HEK293 (cell line): Measurements from ENCODE around the gene ZFX.

ENCODE experiments used
- CTCF ChIA-PET: fragments of 350-600 bp; formaldehyde crosslinking; extraction: SDS; loops from one replicate; lab custom pipeline; 2021; ENCODE audit warnings: antibody characterized with exemption; lab: Yijun Ruan, JAX
- POLR2A ChIA-PET: fragments of 300-600 bp; formaldehyde crosslinking; extraction: SDS; loops from one replicate; lab custom pipeline; 2020; ENCODE audit warnings: antibody characterized with exemption, inconsistent platforms; lab: Yijun Ruan, JAX
- H3K27ac ChIP-seq: fragments of 200-500 bp; sonication (Bioruptor generic); 2 replicates; pipeline ENCODE4 v1.5.1; 2014; ENCODE audit warnings: low read depth, low read length, control low read depth, inconsistent platforms; ENCODE audit errors: extremely low read depth
- H3K36me3 ChIP-seq, 2 experiments: fragments of 200-500 bp in 1 of 2; sonication (Bioruptor generic) in 1 of 2; 1 replicate in 1 of 2; 2 replicates in 1 of 2; pipeline ENCODE4 v1.5.1; 2014 to 2017; ENCODE audit warnings: inconsistent platforms in 2 of 2, low read length in 2 of 2; ENCODE audit not compliant: control insufficient read depth in 2 of 2, insufficient read depth in 1 of 2
- H3K4me1 ChIP-seq: fragments of 200-500 bp; sonication (Bioruptor generic); 2 replicates; pipeline ENCODE4 v1.5.1; 2014; ENCODE audit warnings: mild to moderate bottlenecking, low read length, inconsistent platforms; ENCODE audit not compliant: control insufficient read depth, insufficient read depth
- H3K4me3 ChIP-seq: 2 replicates; pipeline ENCODE4 v1.5.1; 2011; ENCODE audit warnings: low read depth, mild to moderate bottlenecking, control low read depth, low read length, moderate library complexity
- H3K9me3 ChIP-seq: fragments of 200-500 bp; sonication (Bioruptor generic); 2 replicates; pipeline ENCODE4 v1.5.1; 2014; ENCODE audit warnings: low read depth, low read length, inconsistent platforms; ENCODE audit not compliant: control insufficient read depth, insufficient read depth
- HIC1 ChIP-seq: fragments of 450-650 bp; formaldehyde crosslinking; IDR thresholded peaks from 2 replicates; pipeline ENCODE4 v1.5.1; 2016; ENCODE audit warnings: missing biosample characterization, missing genetic modification characterization
- HOXC10 ChIP-seq: sonication (generic); formaldehyde crosslinking; IDR thresholded peaks from 2 replicates; pipeline ENCODE4 v1.8.1; 2023; ENCODE audit warnings: mild to moderate bottlenecking, missing genetic modification reagents
- KLF16 ChIP-seq: fragments of 450-650 bp; formaldehyde crosslinking; IDR thresholded peaks from 2 replicates; pipeline ENCODE4 v1.5.1; 2017; ENCODE audit warnings: missing biosample characterization, missing genetic modification characterization
- PRDM6 ChIP-seq: fragments of 450-650 bp; formaldehyde crosslinking; IDR thresholded peaks from 2 replicates; pipeline ENCODE4 v1.5.1; 2017; ENCODE audit warnings: missing biosample characterization, missing genetic modification characterization
- SCRT1 ChIP-seq: fragments of 450-650 bp; formaldehyde crosslinking; IDR thresholded peaks from 2 replicates; pipeline ENCODE4 v1.5.1; 2016; ENCODE audit warnings: missing biosample characterization, missing genetic modification characterization, borderline replicate concordance
- SP2 ChIP-seq: fragments of 450-650 bp; formaldehyde crosslinking; IDR thresholded peaks from 2 replicates; pipeline ENCODE4 v1.5.1; 2016; ENCODE audit warnings: missing biosample characterization, missing genetic modification characterization
- TSHZ1 ChIP-seq: fragments of 450-650 bp; formaldehyde crosslinking; IDR thresholded peaks from 2 replicates; pipeline ENCODE4 v1.5.1; 2016; ENCODE audit warnings: missing biosample characterization, missing genetic modification characterization, borderline replicate concordance
- YY1 ChIP-seq: fragments of 450-650 bp; formaldehyde crosslinking; IDR thresholded peaks from 2 replicates; pipeline ENCODE4 v1.5.1; 2018; ENCODE audit warnings: missing biosample characterization, missing genetic modification characterization
- ZBTB49 ChIP-seq: fragments of 450-650 bp; formaldehyde crosslinking; IDR thresholded peaks from 2 replicates; pipeline ENCODE4 v1.5.1; 2016; ENCODE audit warnings: missing biosample characterization, missing genetic modification characterization, low read depth
- ZNF10 ChIP-seq: fragments of 450-650 bp; formaldehyde crosslinking; IDR thresholded peaks from 2 replicates; pipeline ENCODE4 v1.5.1; 2017; ENCODE audit warnings: missing biosample characterization, missing genetic modification characterization
- ZNF155 ChIP-seq: fragments of 450-650 bp; formaldehyde crosslinking; IDR thresholded peaks from 2 replicates; pipeline ENCODE4 v1.5.1; 2016; ENCODE audit warnings: missing biosample characterization, missing genetic modification characterization
- ZNF2 ChIP-seq: fragments of 450-650 bp; formaldehyde crosslinking; IDR thresholded peaks from 2 replicates; pipeline ENCODE4 v1.5.1; 2016; ENCODE audit warnings: missing biosample characterization, missing genetic modification characterization
- ZNF362 ChIP-seq: fragments of 450-650 bp; formaldehyde crosslinking; IDR thresholded peaks from 2 replicates; pipeline ENCODE4 v1.5.1; 2016; ENCODE audit warnings: missing biosample characterization, missing genetic modification characterization
- ZNF37A ChIP-seq: fragments of 450-650 bp; IDR thresholded peaks from 2 replicates; pipeline ENCODE4 v1.5.1; 2018; ENCODE audit warnings: missing biosample characterization, missing genetic modification characterization
- ZNF473 ChIP-seq: fragments of 450-650 bp; formaldehyde crosslinking; IDR thresholded peaks from 2 replicates; pipeline ENCODE4 v1.5.1; 2017; ENCODE audit warnings: missing biosample characterization, missing genetic modification characterization
- ZNF510 ChIP-seq: fragments of 450-650 bp; formaldehyde crosslinking; IDR thresholded peaks from 2 replicates; pipeline ENCODE4 v1.5.1; 2018; ENCODE audit warnings: mild to moderate bottlenecking, missing genetic modification characterization, missing biosample characterization; ENCODE audit not compliant: insufficient replicate concordance
- ZNF571 ChIP-seq: fragments of 450-650 bp; formaldehyde crosslinking; IDR thresholded peaks from 2 replicates; pipeline ENCODE4 v1.5.0; 2017; ENCODE audit warnings: missing biosample characterization, missing genetic modification characterization
- ZNF639 ChIP-seq: fragments of 450-650 bp; formaldehyde crosslinking; IDR thresholded peaks from 2 replicates; pipeline ENCODE4 v1.5.1; 2016; ENCODE audit warnings: missing biosample characterization, missing genetic modification characterization
- ZNF677 ChIP-seq: fragments of 450-650 bp; IDR thresholded peaks from 2 replicates; pipeline ENCODE4 v1.5.0; 2018; ENCODE audit warnings: missing biosample characterization, mild to moderate bottlenecking, missing genetic modification characterization, moderate library complexity
- ZNF776 ChIP-seq: fragments of 450-650 bp; formaldehyde crosslinking; IDR thresholded peaks from 2 replicates; pipeline ENCODE4 v1.5.0; 2017; ENCODE audit warnings: missing biosample characterization, missing genetic modification characterization, borderline replicate concordance
- ZSCAN4 ChIP-seq: fragments of 450-650 bp; formaldehyde crosslinking; IDR thresholded peaks from 2 replicates; pipeline ENCODE4 v1.5.1; 2017; ENCODE audit warnings: missing biosample characterization, missing genetic modification characterization

The ZFX gene

GRCh38 chrX:24150898-24151297, 1.4 kb downstream of the ZFX start:
- Histone ChIP-seq H3K36me3 (peaks cover 0 to 7% of the 10 kb centered on the region in 2 experiments; a peak in 1 of 3 replicates), H3K4me1 (peaks cover 55% of the 10 kb centered on the region), H3K27ac (peak overlapping the region; percentile 100), H3K4me3 (peak overlapping the region; percentile 99), H3K9me3 (no peaks in the 10 kb centered on the region)
- TF ChIP-seq KLF16 (no peak), PRDM6 (peak; percentile 57; the same call in 1 of the 2 replicates)
- ChIA-PET CTCF (interaction anchor here (0.6 to 1.5 kb wide), 3 partner anchors 20 to 69 kb away, joined by 3 to 4 read pairs (median 4); no protein-coding TSS in a partner anchor), POLR2A (interaction anchor here (0.6 to 1.0 kb wide), 2 partner anchors 17 to 68 kb away, joined by 3 read pairs; no protein-coding TSS in a partner anchor)

GRCh38 chrX:24151513-24151912, 2.0 kb downstream of the ZFX start:
- Histone ChIP-seq H3K9me3 (no peaks in the 10 kb centered on the region), H3K4me1 (peaks cover 55% of the 10 kb centered on the region), H3K4me3 (peak overlapping the region; percentile 99), H3K36me3 (peaks cover 0 to 7% of the 10 kb centered on the region in 2 experiments; a peak in 1 of 3 replicates), H3K27ac (peak overlapping the region; percentile 100)
- CTCF ChIA-PET, result interaction anchor here (0.5 to 1.5 kb wide), 6 partner anchors 20 to 256 kb away, joined by 3 to 6 read pairs (median 4); no protein-coding TSS in a partner anchor
- POLR2A ChIA-PET, result interaction anchor here (0.5 to 1.0 kb wide), 2 partner anchors 69 to 97 kb away, joined by 3 to 4 read pairs; partner anchors contain the start of gene EIF2S3
- TF ChIP-seq ZNF776 (tag by site-specific recombination), result no peak
- TF ChIP-seq SP2 (tag by site-specific recombination), result no peak
- TF ChIP-seq ZSCAN4 (tag by site-specific recombination), result no peak
- no peak for TF ChIP-seq ZNF362 (tag by site-specific recombination)
- TF ChIP-seq ZNF10 (tag by site-specific recombination), result no peak
- TF ChIP-seq ZNF37A, result no peak
- TF ChIP-seq ZNF510, result no peak
- no peak for TF ChIP-seq HIC1 (tag by site-specific recombination)
- TF ChIP-seq YY1, result no peak
- no peak for TF ChIP-seq ZNF571 (tag by site-specific recombination)
- TF ChIP-seq ZNF2 (tag by site-specific recombination), result no peak
- no peak for TF ChIP-seq ZNF677
- no peak for TF ChIP-seq ZBTB49 (tag by site-specific recombination)
- TF ChIP-seq SCRT1 (tag by site-specific recombination), result no peak
- TF ChIP-seq ZNF473, result no peak
- no peak for TF ChIP-seq ZNF155 (tag by site-specific recombination)
- TF ChIP-seq HOXC10, result no peak
- no peak for TF ChIP-seq TSHZ1 (tag by site-specific recombination)
- TF ChIP-seq ZNF639 (tag by site-specific recombination), result no peak
